ENCODE data around the gene CST6.
A peak's percentile ranks its signal among the peaks of the same experiment; 100 is the strongest.

CST6 gene

GRCh38 chr11:65988791-65989592, 22.8 kb upstream of the CST6 start:
- no peak overlapping the region for H2AFZ ChIP-seq (ENCODE audit: low read length, unreplicated experiment)
- H3K36me3 ChIP-seq (ENCODE audit: insufficient read depth, low read length) = peaks cover 2% of the 10 kb centered on the region; the same call in 1 of the 2 replicates
- no peak overlapping the region for H3K27ac ChIP-seq (ENCODE audit: low read depth, low read length)

GRCh38 chr11:65992056-65992455, 19.8 kb upstream of the CST6 start:
- Histone ChIP-seq H3K4me1 (ENCODE audit: control insufficient read depth, insufficient read depth, low read length, unreplicated experiment) (no peaks in the 10 kb centered on the region), H3K79me2 (ENCODE audit: control insufficient read depth, insufficient read depth, low read length, unreplicated experiment) (no peaks in the 10 kb centered on the region), H2AFZ (ENCODE audit: low read length, unreplicated experiment) (no peak overlapping the region), H3K4me3 (ENCODE audit: low read depth, low read length) (no peak overlapping the region), H3K27me3 (ENCODE audit: insufficient read depth, low read length) (no peaks in the 10 kb centered on the region), H3K27ac (ENCODE audit: low read depth, low read length) (no peak overlapping the region), H3K36me3 (ENCODE audit: insufficient read depth, low read length) (peaks cover 2% of the 10 kb centered on the region; the same call in 1 of the 2 replicates)

More at GRCh38 chr11:65988791-65989592, 22.8 kb upstream of the CST6 start:
- no peaks in the 10 kb centered on the region for H3K79me2 ChIP-seq (ENCODE audit: control insufficient read depth, insufficient read depth, low read length, unreplicated experiment)
- no peak overlapping the region for H3K4me3 ChIP-seq (ENCODE audit: low read depth, low read length)
- H3K4me1 ChIP-seq (ENCODE audit: control insufficient read depth, insufficient read depth, low read length, unreplicated experiment) = no peaks in the 10 kb centered on the region
- H3K27me3 ChIP-seq (ENCODE audit: insufficient read depth, low read length) = no peaks in the 10 kb centered on the region

- H3K27me3 ChIP-seq (ENCODE audit: insufficient read depth, low read length) = no peaks in the 10 kb centered on the region
- no peak overlapping the region for H2AFZ ChIP-seq (ENCODE audit: low read length, unreplicated experiment)
- peaks cover 9% of the 10 kb centered on the region for H3K4me1 ChIP-seq (ENCODE audit: control insufficient read depth, insufficient read depth, low read length, unreplicated experiment)
- no peak overlapping the region for H3K27ac ChIP-seq (ENCODE audit: low read depth, low read length)
- H3K36me3 ChIP-seq (ENCODE audit: insufficient read depth, low read length) = peaks cover 29% of the 10 kb centered on the region
- peaks cover 24% of the 10 kb centered on the region for H3K79me2 ChIP-seq (ENCODE audit: control insufficient read depth, insufficient read depth, low read length, unreplicated experiment)
- H3K4me3 ChIP-seq (ENCODE audit: low read depth, low read length) = no peak overlapping the region
Measured at GRCh38 chr11:65997286-65997685, 14.5 kb upstream of the CST6 start.

- peak within 1 kb of the TSS; percentile 95 for H3K4me3 ChIP-seq (ENCODE audit: low read depth, low read length)
- peaks cover 34% of the 10 kb centered on the region for H3K36me3 ChIP-seq (ENCODE audit: insufficient read depth, low read length)
- peak within 1 kb of the TSS; percentile 90 for H2AFZ ChIP-seq (ENCODE audit: low read length, unreplicated experiment)
- peaks cover 16% of the 10 kb centered on the region for H3K4me1 ChIP-seq (ENCODE audit: control insufficient read depth, insufficient read depth, low read length, unreplicated experiment)
- no peaks in the 10 kb centered on the region for H3K27me3 ChIP-seq (ENCODE audit: insufficient read depth, low read length)
- H3K79me2 ChIP-seq (ENCODE audit: control insufficient read depth, insufficient read depth, low read length, unreplicated experiment) = peaks cover 38% of the 10 kb centered on the region
- peak within 1 kb of the TSS; percentile 89 for H3K27ac ChIP-seq (ENCODE audit: low read depth, low read length)
Measured at GRCh38 chr11:66001942-66002647, 9.7 kb upstream of the CST6 start, which contains the start of the genes BANF1 and EIF1AD. Gene BANF1 (plus strand): TSS chr11:66002503. CDS start chr11:66003251, 748 bp downstream. Gene EIF1AD (minus strand): TSS chr11:66002157. CDS start chr11:66000389, 1,768 bp downstream.

GRCh38 chr11:66002648-66003225, 9.1 kb upstream of the CST6 start:
- H3K27me3 ChIP-seq (ENCODE audit: insufficient read depth, low read length) = no peaks in the 10 kb centered on the region
- H3K4me3 ChIP-seq (ENCODE audit: low read depth, low read length) = peak overlapping the region; percentile 95
- H3K27ac ChIP-seq (ENCODE audit: low read depth, low read length) = peak overlapping the region; percentile 89
- H3K36me3 ChIP-seq (ENCODE audit: insufficient read depth, low read length) = peaks cover 29% of the 10 kb centered on the region
- peak overlapping the region; percentile 90 for H2AFZ ChIP-seq (ENCODE audit: low read length, unreplicated experiment)
- H3K4me1 ChIP-seq (ENCODE audit: control insufficient read depth, insufficient read depth, low read length, unreplicated experiment) = peaks cover 18% of the 10 kb centered on the region
- H3K79me2 ChIP-seq (ENCODE audit: control insufficient read depth, insufficient read depth, low read length, unreplicated experiment) = peaks cover 38% of the 10 kb centered on the region

- peak overlapping the region; percentile 95 for H3K4me3 ChIP-seq (ENCODE audit: low read depth, low read length)
- H3K79me2 ChIP-seq (ENCODE audit: control insufficient read depth, insufficient read depth, low read length, unreplicated experiment) = peaks cover 38% of the 10 kb centered on the region
- H2AFZ ChIP-seq (ENCODE audit: low read length, unreplicated experiment) = no peak overlapping the region
- no peak overlapping the region for H3K27ac ChIP-seq (ENCODE audit: low read depth, low read length)
- peaks cover 18% of the 10 kb centered on the region for H3K4me1 ChIP-seq (ENCODE audit: control insufficient read depth, insufficient read depth, low read length, unreplicated experiment)
- H3K27me3 ChIP-seq (ENCODE audit: insufficient read depth, low read length) = no peaks in the 10 kb centered on the region
- H3K36me3 ChIP-seq (ENCODE audit: insufficient read depth, low read length) = peaks cover 24% of the 10 kb centered on the region
Measured at GRCh38 chr11:66003291-66003690, 8.5 kb upstream of the CST6 start.

- H3K4me3 ChIP-seq (ENCODE audit: low read depth, low read length) = no peak overlapping the region
- peaks cover 23% of the 10 kb centered on the region for H3K4me1 ChIP-seq (ENCODE audit: control insufficient read depth, insufficient read depth, low read length, unreplicated experiment)
- H3K27me3 ChIP-seq (ENCODE audit: insufficient read depth, low read length) = no peaks in the 10 kb centered on the region
- H3K36me3 ChIP-seq (ENCODE audit: insufficient read depth, low read length) = peaks cover 16% of the 10 kb centered on the region
- no peak overlapping the region for H3K27ac ChIP-seq (ENCODE audit: low read depth, low read length)
- H2AFZ ChIP-seq (ENCODE audit: low read length, unreplicated experiment) = no peak overlapping the region
- peaks cover 37% of the 10 kb centered on the region for H3K79me2 ChIP-seq (ENCODE audit: control insufficient read depth, insufficient read depth, low read length, unreplicated experiment)
Measured at GRCh38 chr11:66004186-66004585, 7.6 kb upstream of the CST6 start.

GRCh38 chr11:66006134-66006890, 5.5 kb upstream of the CST6 start:
- peaks cover 5% of the 10 kb centered on the region; the same call in 1 of the 2 replicates for H3K36me3 ChIP-seq (ENCODE audit: insufficient read depth, low read length)
- H3K27me3 ChIP-seq (ENCODE audit: insufficient read depth, low read length) = no peaks in the 10 kb centered on the region
- H3K79me2 ChIP-seq (ENCODE audit: control insufficient read depth, insufficient read depth, low read length, unreplicated experiment) = peaks cover 20% of the 10 kb centered on the region
- peaks cover 14% of the 10 kb centered on the region for H3K4me1 ChIP-seq (ENCODE audit: control insufficient read depth, insufficient read depth, low read length, unreplicated experiment)
- H3K4me3 ChIP-seq (ENCODE audit: low read depth, low read length) = no peak overlapping the region
- H3K27ac ChIP-seq (ENCODE audit: low read depth, low read length) = no peak overlapping the region
- H2AFZ ChIP-seq (ENCODE audit: low read length, unreplicated experiment) = no peak overlapping the region

GRCh38 chr11:66006891-66007176, 5.0 kb upstream of the CST6 start:
- no peak overlapping the region for H3K27ac ChIP-seq (ENCODE audit: low read depth, low read length)

GRCh38 chr11:66007201-66007634, 4.6 kb upstream of the CST6 start:
- H3K79me2 ChIP-seq (ENCODE audit: control insufficient read depth, insufficient read depth, low read length, unreplicated experiment) = peaks cover 14% of the 10 kb centered on the region
- H2AFZ ChIP-seq (ENCODE audit: low read length, unreplicated experiment) = no peak overlapping the region
- H3K4me1 ChIP-seq (ENCODE audit: control insufficient read depth, insufficient read depth, low read length, unreplicated experiment) = peaks cover 14% of the 10 kb centered on the region
- H3K4me3 ChIP-seq (ENCODE audit: low read depth, low read length) = no peak overlapping the region
- peaks cover 4% of the 10 kb centered on the region; the same call in 1 of the 2 replicates for H3K27me3 ChIP-seq (ENCODE audit: insufficient read depth, low read length)
- H3K27ac ChIP-seq (ENCODE audit: low read depth, low read length) = no peak overlapping the region
- peaks cover 5% of the 10 kb centered on the region; the same call in 1 of the 2 replicates for H3K36me3 ChIP-seq (ENCODE audit: insufficient read depth, low read length)

More at GRCh38 chr11:66006891-66007176, 5.0 kb upstream of the CST6 start:
- Histone ChIP-seq H3K4me1 (ENCODE audit: control insufficient read depth, insufficient read depth, low read length, unreplicated experiment) (peaks cover 14% of the 10 kb centered on the region), H3K79me2 (ENCODE audit: control insufficient read depth, insufficient read depth, low read length, unreplicated experiment) (peaks cover 15% of the 10 kb centered on the region), H2AFZ (ENCODE audit: low read length, unreplicated experiment) (no peak overlapping the region), H3K27me3 (ENCODE audit: insufficient read depth, low read length) (peaks cover 4% of the 10 kb centered on the region; the same call in 1 of the 2 replicates), H3K36me3 (ENCODE audit: insufficient read depth, low read length) (peaks cover 5% of the 10 kb centered on the region; the same call in 1 of the 2 replicates), H3K4me3 (ENCODE audit: low read depth, low read length) (no peak overlapping the region)
